GM19468 (cell line): ENCODE data around the gene MAP6.

Source experiments
- ATAC-seq: cut with Tn5 transposase; IDR thresholded peaks from one replicate; pipeline ENCODE4 v1.9.1; 2021; ENCODE audit warnings: mild to moderate bottlenecking, moderate library complexity, moderate number of reproducible peaks; ENCODE audit not compliant: unreplicated experiment; ENCODE audit errors: extremely low read depth

The MAP6 gene

DNA sequence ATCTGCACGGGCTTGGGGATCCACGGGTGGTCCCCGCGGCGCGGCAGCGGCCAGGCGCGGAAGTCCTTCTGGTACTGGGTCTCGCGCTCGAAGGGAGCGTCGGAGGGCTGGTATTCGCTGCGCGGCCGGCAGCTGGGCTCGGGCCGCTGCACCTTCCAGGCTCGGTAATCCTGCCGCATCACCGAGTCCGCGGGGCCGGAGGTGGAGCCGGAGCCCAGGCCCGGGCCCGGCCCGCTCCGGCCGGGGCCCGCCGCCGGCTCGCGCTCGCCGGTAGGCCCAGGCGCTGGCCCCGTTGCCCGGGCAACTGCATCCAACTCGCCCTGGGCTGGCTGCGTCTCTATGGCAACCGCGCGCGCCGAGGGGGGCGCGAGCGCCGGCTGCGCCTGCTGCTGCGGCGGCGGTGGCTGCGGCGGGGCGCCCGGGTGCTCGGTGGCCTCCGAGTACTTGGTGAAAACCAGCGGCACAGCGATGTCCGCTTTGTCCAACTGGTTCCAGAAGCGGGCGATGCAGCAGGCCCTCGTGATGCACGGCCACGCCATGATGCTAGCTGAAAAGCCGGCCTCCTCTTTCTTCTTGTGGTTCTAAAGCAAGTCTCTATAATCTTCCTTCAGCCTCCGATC lies 897 bp downstream of the MAP6 start:
- ATAC-seq: no peak

- ATAC-seq: no peak
Measured at GRCh38 chr11:75667255-75667830, 1.5 kb downstream of the MAP6 start.

GRCh38 chr11:75665990-75666389 lies 2.8 kb downstream of the MAP6 start:
- ATAC-seq: no peak

DNA sequence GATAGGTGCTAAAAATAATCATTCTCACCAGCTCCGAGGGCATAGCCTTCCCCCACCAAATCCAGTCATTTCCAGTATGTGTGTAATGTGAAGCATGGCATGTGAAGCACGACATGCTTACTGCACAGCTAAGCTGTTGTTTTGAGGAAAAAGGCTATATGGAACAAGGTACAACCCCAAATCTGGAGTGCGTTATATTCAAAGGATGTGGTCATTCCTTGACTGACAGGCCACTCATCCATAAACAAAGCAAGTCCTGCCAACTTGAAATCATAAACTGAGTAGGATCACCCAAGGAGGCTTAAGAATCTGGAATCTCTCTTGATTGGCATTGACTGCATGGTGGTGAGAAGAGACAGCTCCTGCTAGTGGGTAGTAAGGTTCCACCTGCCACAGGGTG lies 3.7 kb downstream of the MAP6 start:
- ATAC-seq: no peak

- ATAC-seq: no peak
Measured at GRCh38 chr11:75664389-75664788, 4.4 kb downstream of the MAP6 start.

DNA sequence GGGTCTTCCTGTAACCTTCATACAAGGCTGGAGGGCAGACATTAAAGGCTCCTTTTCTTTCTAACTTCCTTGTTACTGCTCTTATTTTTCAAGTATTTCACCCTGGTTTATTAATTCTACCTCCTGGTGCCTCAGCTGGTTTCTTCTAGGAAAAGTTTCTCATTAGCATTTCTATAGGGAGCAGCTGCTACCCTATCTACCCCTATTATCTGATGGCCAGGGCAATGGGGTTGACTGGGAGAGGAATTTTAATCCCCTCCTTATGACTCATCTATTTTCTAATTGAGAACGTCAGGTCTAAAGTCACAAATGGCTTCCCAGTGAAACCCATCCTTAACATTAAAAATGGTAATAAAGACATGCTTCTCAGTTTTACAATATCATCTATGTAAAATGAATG lies 5.0 kb downstream of the MAP6 start:
- no peak for ATAC-seq

- ATAC-seq: no peak
Measured at GRCh38 chr11:75659836-75660235, 9.0 kb downstream of the MAP6 start.

DNA sequence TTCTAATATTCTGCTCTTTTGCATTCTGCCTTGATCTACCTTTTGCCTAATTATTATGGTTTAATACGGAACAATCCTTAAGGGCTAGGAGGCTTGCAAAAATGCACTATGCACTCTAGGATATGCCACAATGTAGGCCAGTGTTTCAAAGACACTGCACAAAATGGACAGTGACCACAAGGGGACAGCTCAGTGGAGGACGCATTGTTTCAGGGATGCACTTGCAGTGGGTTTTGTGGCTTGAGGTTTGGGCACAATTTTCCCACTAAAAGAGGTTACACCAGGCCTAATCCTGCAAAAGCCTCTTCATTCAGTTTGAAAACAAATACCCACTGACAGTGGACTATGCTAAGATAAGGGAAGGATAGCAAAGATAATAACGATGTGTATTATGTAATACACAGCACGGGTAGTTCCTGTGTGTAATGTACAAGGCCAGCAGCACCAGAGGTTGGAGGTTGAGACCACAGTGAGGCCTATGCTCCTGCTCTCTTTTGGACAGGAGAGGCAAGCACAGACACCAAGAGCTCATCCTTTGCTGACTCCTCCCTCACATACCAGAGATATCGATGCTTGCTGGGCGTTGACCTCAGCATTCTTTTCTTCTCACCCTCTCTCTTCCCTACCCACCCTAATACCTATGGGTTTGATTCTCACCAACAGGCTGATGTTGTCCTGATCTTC lies 12.7 kb downstream of the MAP6 start:
- no peak for ATAC-seq

- ATAC-seq: no peak
Measured at GRCh38 chr11:75655605-75656004, 13.2 kb downstream of the MAP6 start.

GRCh38 chr11:75654314-75654713 lies 14.5 kb downstream of the MAP6 start:
- no peak for ATAC-seq

DNA sequence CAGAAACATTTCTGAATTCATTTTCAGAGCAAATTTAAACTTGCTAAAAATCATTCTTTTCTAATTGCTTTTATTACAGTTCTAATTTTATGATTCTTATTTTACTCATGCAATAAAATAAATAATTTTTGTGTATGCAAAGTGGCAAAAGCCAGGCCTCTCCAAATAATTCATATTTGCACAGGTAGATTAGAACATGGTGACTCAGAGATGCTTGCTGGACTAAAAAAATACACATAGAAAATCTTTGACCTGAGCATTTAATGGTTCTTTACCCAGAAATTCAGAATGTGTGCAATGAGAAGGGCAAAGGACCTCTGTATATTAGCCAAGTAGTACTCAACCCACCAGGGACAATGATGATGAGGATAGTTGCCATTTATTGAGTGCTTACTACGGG lies 15.3 kb downstream of the MAP6 start:
- ATAC-seq: no peak

GRCh38 chr11:75652936-75653335 lies 15.9 kb downstream of the MAP6 start:
- no peak for ATAC-seq

- no peak for ATAC-seq
Measured at GRCh38 chr11:75651218-75651617, 17.6 kb downstream of the MAP6 start.

- no peak for ATAC-seq
Measured at GRCh38 chr11:75650167-75650723, 18.6 kb downstream of the MAP6 start.

DNA sequence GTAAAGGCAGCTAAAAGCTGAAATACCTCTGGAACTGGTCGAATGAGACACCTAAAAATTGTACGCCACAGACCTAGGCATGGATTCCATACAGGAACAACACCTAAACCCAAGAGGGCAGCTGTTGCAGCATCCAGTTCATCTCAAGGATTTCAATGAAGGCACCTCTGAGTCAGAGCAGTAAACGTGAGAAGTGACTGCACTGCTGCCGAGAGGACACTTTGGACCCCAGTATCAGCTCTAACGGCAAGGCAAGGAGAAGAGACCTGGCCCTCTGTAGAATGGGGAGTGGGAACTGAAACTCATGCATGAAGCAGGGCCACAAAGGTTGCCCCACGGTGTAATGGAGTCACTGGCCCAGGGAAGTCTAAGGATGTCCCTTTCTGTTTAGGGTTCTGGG lies 23.9 kb downstream of the MAP6 start:
- no peak for ATAC-seq

GRCh38 chr11:75644370-75644769 lies 24.5 kb downstream of the MAP6 start:
- ATAC-seq: no peak

DNA sequence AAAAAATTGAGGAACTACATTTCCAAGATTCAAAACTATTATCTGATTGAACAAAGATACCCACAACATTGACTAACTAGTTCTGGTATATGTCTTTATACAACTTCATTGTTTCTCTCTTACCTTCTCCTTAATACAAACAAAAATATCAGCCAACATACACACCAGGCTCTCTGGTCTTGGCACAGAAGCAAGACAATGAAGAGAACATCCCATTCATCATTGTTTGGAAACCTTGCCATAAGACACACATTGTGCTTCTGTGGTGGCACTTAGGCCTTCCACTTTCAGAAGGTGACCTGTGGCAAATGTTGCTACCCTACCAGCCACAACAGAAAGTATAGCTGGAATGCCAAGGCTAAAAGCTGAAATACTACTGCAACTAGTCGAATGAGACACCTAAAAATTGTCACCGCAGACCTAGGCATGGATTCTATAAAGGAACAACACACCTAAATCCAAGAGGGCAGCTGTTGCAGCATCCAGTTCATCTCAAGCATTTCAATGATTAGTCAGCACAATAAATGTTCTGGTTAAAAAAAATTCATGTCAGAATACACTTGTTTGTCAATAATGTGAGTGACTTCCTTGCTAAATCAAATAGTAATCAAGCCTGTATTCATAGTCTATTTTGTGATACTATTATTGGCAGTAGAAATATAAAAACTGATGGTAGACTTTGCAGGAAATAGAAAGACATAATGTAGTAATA lies 26.3 kb downstream of the MAP6 start:
- ATAC-seq: no peak

DNA sequence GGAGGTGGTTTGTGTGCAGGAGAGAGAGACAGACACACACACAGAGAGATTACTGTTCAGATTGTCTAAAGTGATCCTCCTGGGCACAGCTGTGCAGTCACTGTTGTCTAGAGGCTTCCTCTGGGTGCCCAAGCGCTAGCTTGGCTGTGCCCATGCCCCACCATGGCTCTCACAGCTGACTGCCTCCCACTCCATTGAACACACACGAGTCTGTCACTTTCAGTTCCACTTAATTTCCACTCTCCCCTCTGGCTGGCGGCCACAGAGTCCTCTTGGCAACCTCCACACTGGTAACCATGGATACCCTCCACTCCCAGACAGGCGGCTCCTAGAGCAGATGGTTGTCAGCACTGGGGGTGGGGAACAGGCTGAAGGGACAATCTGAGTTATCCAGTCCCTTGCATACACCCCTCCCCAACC lies 29.1 kb downstream of the MAP6 start:
- no peak for ATAC-seq

DNA sequence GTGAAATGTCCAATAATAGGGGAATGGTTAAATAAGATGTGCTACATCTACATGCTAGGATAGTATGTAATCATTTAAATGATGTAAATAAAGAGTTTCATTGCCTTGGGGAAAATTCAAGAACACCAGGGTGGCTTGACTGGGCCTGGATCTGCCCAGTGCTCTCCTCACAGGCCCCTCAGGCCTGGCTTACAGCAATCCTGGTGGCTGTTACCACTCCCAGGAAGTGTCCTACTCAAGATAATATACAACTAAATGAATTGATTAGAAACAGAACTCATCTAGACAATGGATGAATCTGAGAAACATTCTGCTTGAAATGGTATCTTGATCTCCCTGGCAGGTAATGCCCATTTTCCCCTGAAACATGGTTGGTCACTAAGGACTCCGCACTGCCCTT lies 30.8 kb downstream of the MAP6 start:
- ATAC-seq: no peak

DNA sequence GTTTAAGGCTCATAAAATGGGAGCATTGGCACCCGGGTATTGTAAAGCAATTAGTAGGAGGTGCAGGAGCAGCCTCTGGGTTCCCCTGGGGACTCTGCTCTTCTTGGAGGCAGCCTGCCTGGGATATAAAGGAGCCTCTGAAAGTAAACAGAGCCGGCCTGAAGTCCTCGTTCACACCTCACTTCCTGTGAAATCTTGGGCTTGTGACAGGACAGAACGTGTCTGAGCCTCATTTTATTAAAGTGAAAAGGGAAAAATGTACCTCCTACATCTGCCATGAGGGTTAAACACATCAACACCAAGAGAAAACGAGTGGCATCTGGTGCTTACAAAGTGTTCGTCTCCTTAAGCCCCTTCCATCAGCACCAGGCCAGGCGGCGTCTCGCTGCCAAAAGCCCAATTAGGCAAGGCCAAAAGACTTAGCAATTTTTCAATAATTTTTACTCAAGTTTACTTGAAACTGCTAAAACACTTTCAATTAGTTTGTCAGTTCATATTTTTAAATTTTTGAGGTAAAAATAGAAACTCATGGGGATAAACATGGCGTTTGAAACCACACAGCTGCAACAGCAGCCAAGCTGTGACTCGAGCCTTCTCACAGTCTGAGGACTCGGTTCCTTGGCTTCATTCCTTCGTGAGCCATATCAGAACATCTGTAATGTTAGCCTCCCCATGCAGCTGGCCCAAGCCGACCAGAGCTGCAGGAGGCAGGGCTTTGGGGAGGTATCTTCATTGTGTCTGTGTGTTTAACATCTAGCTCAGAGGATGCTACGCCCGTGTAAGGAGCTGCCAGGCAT lies 33.6 kb downstream of the MAP6 start:
- no peak for ATAC-seq
